ENCODE data around the gene LSM2.

LSM2 gene

DNA sequence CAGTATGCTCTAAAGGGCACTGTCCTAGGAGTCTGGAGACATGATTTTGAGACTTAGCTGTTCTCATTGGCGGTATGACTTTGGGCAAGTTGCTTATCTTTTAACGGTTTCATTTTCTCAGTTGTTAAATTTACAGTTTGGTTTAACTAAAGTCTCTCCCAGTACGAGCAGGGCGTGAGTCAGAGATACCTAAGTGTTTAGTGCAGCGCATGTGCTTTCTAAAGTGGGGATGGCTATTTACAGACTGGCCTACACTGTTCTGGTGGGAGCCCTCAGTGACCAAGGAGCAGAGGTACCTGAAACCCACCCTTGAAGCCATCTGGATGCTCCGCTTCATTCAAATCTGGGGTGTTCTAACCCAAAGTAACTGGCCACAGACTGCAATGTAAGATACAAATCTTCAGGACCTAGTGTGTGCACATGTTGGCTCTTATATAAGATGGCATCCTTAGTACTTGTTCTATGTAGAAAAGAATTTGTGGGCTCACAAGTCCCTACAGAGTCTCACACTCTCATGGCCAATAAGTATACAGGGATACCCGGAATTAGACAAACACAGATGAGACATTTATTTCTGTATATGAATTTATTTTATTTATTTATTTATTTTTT is 56.2 kb downstream of the LSM2 start:
- no peak for DNase-seq (ENCODE audit: low read depth, low spot score)
- no peak overlapping the region for H3K4me3 ChIP-seq (ENCODE audit: low read depth, low read length)
- TF ChIP-seq, protein P1, sequence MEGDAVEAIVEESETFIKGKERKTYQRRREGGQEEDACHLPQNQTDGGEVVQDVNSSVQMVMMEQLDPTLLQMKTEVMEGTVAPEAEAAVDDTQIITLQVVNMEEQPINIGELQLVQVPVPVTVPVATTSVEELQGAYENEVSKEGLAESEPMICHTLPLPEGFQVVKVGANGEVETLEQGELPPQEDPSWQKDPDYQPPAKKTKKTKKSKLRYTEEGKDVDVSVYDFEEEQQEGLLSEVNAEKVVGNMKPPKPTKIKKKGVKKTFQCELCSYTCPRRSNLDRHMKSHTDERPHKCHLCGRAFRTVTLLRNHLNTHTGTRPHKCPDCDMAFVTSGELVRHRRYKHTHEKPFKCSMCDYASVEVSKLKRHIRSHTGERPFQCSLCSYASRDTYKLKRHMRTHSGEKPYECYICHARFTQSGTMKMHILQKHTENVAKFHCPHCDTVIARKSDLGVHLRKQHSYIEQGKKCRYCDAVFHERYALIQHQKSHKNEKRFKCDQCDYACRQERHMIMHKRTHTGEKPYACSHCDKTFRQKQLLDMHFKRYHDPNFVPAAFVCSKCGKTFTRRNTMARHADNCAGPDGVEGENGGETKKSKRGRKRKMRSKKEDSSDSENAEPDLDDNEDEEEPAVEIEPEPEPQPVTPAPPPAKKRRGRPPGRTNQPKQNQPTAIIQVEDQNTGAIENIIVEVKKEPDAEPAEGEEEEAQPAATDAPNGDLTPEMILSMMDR (IDR thresholded peaks at IDR 0.05; ENCODE audit: insufficient read depth, low read length, missing control alignments), result no peak
- CTCF ChIA-PET, result interaction anchor here (0.9 to 4.1 kb wide), 3 partner anchors 11 to 41 kb away, joined by 3 to 21 read pairs (median 5); partner anchors contain the start of gene MSH5
- POLR2A ChIA-PET, result no interaction called here

DNA sequence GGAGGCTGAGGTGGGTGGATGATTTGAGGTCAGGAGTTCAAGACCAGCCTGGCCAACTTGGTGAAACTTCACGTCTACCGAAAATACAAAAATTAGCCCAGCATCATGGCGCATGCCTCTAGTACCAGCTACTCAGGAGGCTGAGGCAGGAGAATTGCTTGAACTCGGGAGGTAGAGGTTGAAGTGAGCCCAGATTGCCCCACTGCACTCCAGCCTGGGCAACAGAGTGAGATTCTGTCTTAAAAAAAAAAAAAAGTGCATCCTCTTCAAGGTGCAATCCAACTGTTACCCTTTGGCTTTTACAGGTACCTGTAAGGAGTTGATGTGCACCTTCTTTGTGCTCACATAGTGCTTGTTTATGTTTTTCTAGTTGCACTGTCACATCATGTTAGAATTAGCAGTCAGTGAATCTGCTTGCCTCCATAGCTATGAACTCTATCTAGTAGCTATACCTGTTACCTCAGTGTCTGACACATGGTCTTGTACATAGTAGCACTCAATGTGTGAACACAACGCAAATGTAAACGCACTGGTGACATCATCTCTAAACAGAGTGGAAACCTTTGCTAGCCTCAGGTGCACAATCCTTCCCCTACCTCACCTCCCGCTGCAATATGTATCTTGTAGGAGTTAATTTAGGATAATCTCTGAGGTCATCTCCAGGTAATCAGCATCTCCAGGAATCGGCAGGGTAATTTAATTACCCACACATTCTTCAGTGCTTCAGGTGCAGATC is 57.3 kb downstream of the LSM2 start:
- ChIA-PET POLR2A (no interaction called here), CTCF (interaction anchor here (0.8 to 4.1 kb wide), 4 partner anchors 10 to 42 kb away, joined by 3 to 21 read pairs (median 4); partner anchors contain the start of gene MSH5)
- no peak for DNase-seq (ENCODE audit: low read depth, low spot score)
- no peak overlapping the region for H3K4me3 ChIP-seq (ENCODE audit: low read depth, low read length)
- TF ChIP-seq, protein P1 (IDR thresholded peaks at IDR 0.05; ENCODE audit: insufficient read depth, low read length, missing control alignments), result no peak

All from AG04449 (cell line).